GM18517 (cell line): Measurements from ENCODE around the gene GANAB.

ENCODE experiments used
- ATAC-seq: cut with Tn5 transposase; IDR thresholded peaks from one replicate; pipeline ENCODE4 v1.9.1; 2021; ENCODE audit warnings: mild to moderate bottlenecking, moderate library complexity; ENCODE audit not compliant: unreplicated experiment

The GANAB gene

GRCh38 chr11:62577046-62577714, 69.2 kb downstream of the GANAB start:
- no peak for ATAC-seq

GRCh38 chr11:62575837-62576236, 70.6 kb downstream of the GANAB start:
- no peak for ATAC-seq

- no peak for ATAC-seq
Observed at GRCh38 chr11:62575156-62575555, 71.3 kb downstream of the GANAB start.
